Measurements from ENCODE around the gene ACE. TPM values are rescaled to one million over a fixed set of nuclear protein-coding genes. Genes with fewer than 3 reads are reported as not detected.

The ACE gene
- polyA plus RNA-seq, 1 experiment = 3.1 TPM

DNA sequence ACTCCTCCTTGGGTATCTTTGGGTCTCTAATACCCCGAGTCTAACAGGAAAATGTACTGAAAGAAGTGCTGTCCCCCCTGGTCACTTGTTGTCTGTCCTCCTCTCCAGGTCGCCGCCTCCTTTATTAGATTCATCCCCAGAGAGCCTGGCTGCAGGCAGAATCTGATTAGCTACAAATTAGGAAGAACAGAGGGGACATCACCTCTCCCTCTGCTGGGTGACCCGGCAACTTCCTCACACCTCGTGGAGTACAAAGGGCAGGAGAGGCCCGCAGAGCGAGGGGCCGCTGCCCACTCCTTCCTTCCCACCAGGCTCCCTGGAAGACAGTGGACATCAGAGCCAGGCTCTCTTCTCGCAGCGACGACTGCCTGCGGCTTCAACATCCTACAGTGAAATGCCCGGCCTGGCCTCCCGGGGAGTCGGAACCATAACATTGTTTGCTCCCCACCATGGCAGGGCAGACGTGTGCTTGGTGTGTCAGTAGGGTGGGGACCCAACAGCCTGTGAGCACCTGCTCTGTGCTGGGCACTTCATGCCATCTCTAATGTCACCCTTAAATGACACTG is 36.0 kb upstream of the ACE start:
- no peak overlapping the region for H3K4me3 ChIP-seq (ENCODE audit: low read depth, low read length)
- H3K36me3 ChIP-seq (ENCODE audit: control insufficient read depth, insufficient read depth, low read length) = no peaks in the 10 kb centered on the region
- ChIA-PET CTCF (interaction anchor here (1.1 to 1.3 kb wide), 2 partner anchors 38 to 171 kb away, joined by 3 to 5 read pairs; no protein-coding TSS in a partner anchor), POLR2A (no interaction called here)
- no peaks in the 10 kb centered on the region for H3K27me3 ChIP-seq (ENCODE audit: control insufficient read depth, insufficient read depth, low read length)
- TF ChIP-seq CTCF (IDR thresholded peaks at IDR 0.05; ENCODE audit: insufficient read depth, low read depth, low read length) = no peak
- DNase-seq (ENCODE audit: low read depth) = no peak

DNA sequence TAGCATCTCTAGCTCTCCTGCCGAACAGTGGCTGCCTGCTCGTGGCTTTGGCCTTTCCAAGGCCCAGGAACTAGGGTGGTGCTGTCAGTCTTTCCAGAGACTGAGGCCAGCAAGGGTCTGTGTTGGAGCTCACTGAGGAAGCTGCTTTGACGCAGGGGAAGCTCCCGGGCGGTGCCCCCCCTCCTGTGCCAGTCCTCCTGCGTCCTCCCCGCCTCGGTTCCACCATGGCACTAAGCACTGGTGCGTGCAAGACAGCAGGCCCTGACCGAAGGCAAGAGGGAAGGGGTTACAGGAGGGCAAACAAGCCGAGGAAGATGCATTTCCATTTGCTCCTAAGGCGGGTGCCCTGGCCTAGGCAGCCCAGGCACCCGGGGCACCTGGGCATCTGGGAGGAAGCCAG is 35.2 kb upstream of the ACE start:
- no peak for TF ChIP-seq CTCF (IDR thresholded peaks at IDR 0.05; ENCODE audit: insufficient read depth, low read depth, low read length)
- no peak overlapping the region for H3K4me3 ChIP-seq (ENCODE audit: low read depth, low read length)
- POLR2A ChIA-PET = no interaction called here
- no peak for DNase-seq (ENCODE audit: low read depth)
- H3K27me3 ChIP-seq (ENCODE audit: control insufficient read depth, insufficient read depth, low read length) = no peaks in the 10 kb centered on the region
- no peaks in the 10 kb centered on the region for H3K36me3 ChIP-seq (ENCODE audit: control insufficient read depth, insufficient read depth, low read length)
- CTCF ChIA-PET = interaction anchor here (1.3 kb wide), 1 partner anchor 37 kb away, joined by 5 read pairs; no protein-coding TSS in a partner anchor

GRCh38 chr17:63442074-63442473 is 34.8 kb upstream of the ACE start:
- no peak for DNase-seq (ENCODE audit: low read depth)
- Histone ChIP-seq H3K4me3 (ENCODE audit: low read depth, low read length) (no peak overlapping the region), H3K36me3 (ENCODE audit: control insufficient read depth, insufficient read depth, low read length) (no peaks in the 10 kb centered on the region), H3K27me3 (ENCODE audit: control insufficient read depth, insufficient read depth, low read length) (no peaks in the 10 kb centered on the region)
- CTCF ChIA-PET = interaction anchor here (1.3 kb wide), 1 partner anchor 37 kb away, joined by 5 read pairs; no protein-coding TSS in a partner anchor
- no peak for TF ChIP-seq CTCF (IDR thresholded peaks at IDR 0.05; ENCODE audit: insufficient read depth, low read depth, low read length)
- POLR2A ChIA-PET = no interaction called here

- Histone ChIP-seq H3K4me3 (ENCODE audit: low read depth, low read length) (no peak overlapping the region), H3K27me3 (ENCODE audit: control insufficient read depth, insufficient read depth, low read length) (no peaks in the 10 kb centered on the region), H3K36me3 (ENCODE audit: control insufficient read depth, insufficient read depth, low read length) (no peaks in the 10 kb centered on the region)
- DNase-seq (ENCODE audit: low read depth) = no peak
- CTCF ChIA-PET = interaction anchor here (6.6 kb wide), 1 partner anchor 36 kb away, joined by 27 read pairs; no protein-coding TSS in a partner anchor
- POLR2A ChIA-PET = no interaction called here
- TF ChIP-seq CTCF (IDR thresholded peaks at IDR 0.05; ENCODE audit: insufficient read depth, low read depth, low read length) = 0 out of 2 replicates have a peak, but pooled peaks have one; percentile 31
Observed at GRCh38 chr17:63442549-63443035, 34.3 kb upstream of the ACE start.

- TF ChIP-seq CTCF (IDR thresholded peaks at IDR 0.05; ENCODE audit: insufficient read depth, low read depth, low read length) = no peak
- Histone ChIP-seq H3K4me3 (ENCODE audit: low read depth, low read length) (no peak overlapping the region), H3K27me3 (ENCODE audit: control insufficient read depth, insufficient read depth, low read length) (no peaks in the 10 kb centered on the region), H3K36me3 (ENCODE audit: control insufficient read depth, insufficient read depth, low read length) (no peaks in the 10 kb centered on the region)
- ChIA-PET CTCF (interaction anchor here (2.1 to 6.6 kb wide), 2 partner anchors 10 to 36 kb away, joined by 6 to 27 read pairs; no protein-coding TSS in a partner anchor), POLR2A (no interaction called here)
- no peak for DNase-seq (ENCODE audit: low read depth)
Observed at GRCh38 chr17:63443053-63443452, 33.8 kb upstream of the ACE start.

Measured in BJ (cell line).